Measurements from ENCODE around the gene ADARB1.
"Not testable (repeated sequence)": the region's sequence is repeated elsewhere in the genome, so short reads cannot be mapped to it uniquely, and the experiment has no call there.

The ADARB1 gene

GRCh38 chr21:45117314-45117713, 42.9 kb downstream of the ADARB1 start:
- no peak for DNase-seq (ENCODE audit: low spot score)

- no peak for DNase-seq (ENCODE audit: low spot score)
These were observed 43.7 kb downstream of the ADARB1 start for GRCh38 chr21:45118099-45118498.

DNA sequence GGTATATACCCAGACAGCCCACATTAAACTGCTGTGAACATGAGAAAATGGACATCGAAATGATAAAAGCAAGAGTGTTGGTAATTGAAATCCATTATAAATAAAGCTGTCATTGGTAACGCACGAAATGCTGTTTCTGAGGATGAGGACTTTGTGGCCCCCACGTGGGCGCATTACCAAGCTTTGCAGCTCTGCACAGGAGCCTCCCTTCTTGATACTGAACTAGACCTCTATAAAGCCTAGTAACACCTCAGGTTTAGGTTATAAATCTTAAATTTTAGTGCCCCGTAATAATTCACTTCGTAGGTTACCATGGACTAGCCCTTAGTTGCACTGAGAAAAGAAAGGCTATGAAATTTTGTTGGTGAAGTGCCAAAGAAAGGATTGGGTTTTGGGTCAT, 45.4 kb downstream of the ADARB1 start:
- no peak for DNase-seq (ENCODE audit: low spot score)

DNA sequence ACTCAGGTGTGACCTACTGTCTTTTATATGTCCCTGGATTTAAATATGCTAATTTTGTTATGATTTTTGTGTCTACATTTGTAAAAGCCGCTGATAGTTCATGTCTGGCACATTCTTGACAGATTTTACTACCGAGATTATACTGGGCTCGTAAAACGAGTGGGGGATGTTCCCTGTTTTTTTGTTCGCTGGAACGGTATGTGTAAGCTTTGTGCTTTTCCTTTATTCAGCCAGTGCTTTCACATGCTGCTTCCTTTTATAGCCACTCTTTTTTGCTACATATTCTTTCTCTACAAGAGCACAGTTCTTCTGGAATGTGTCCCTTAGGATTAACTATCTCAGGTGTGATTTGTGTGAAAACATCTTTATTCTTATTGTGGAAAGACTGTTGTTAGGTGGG, 46.6 kb downstream of the ADARB1 start:
- DNase-seq (ENCODE audit: low spot score): no peak

DNA sequence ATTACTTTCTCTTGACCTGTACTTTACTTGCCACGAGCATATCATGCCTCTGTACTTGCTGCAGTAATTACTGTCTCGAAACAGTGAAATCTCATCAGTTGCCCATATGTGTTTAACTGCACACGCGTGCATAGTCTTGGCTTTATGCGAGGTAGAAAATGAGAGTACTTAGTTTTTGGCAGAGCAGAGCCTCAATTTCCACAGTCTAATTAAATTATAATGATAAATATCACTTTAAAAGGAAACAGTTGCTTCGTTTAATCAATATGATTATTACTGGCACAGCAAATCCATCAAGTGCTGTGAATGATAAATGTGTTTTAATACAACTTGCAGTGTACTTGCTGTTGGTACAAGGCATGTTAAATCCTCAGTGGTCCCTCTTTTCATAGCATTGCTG, 47.6 kb downstream of the ADARB1 start:
- no peak for DNase-seq (ENCODE audit: low spot score)

GRCh38 chr21:45122432-45123132, 48.2 kb downstream of the ADARB1 start:
- DNase-seq (ENCODE audit: low spot score): no peak

GRCh38 chr21:45123440-45123839, 49.1 kb downstream of the ADARB1 start:
- no peak for DNase-seq (ENCODE audit: low spot score)

DNA sequence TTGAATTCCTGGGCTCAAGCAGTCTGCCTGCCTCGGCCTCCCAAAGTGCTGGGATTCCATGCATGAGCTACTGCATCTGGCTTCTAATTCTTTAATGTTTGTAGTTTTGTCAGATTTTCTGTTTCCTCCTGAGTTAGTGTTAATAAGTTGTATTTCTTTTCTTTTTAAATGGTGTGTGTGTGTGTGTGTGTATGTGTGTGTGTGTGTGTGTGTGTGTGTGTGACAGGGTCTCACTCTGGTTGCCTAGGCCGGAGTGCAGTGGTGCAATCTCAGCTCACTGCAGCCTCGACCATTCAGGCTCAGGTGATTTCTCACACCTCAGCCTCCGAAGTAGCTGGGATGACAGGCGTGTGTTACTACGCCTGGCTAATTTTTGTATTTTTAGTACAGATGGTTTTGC, 50.2 kb downstream of the ADARB1 start:
- no peak for DNase-seq (ENCODE audit: low spot score)

DNA sequence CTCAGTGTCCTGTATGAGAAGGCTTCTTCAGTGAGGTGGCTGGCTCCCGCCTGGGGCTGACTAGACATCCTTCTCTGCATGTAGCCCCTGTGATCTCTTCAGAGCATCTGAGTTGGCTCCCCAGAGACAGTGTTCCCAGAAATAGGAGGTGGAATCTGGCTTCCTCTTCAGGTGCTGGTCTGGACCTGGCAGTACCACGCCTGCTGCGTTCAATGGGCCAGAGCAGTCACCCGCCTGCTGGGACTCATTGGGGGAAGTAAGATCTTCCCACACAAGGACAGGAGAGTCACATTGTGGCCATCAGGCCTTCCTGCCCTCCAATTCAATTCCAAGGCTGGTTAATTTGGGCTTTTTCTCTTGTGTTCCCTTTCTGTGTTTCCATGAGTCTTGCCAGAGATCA, 51.0 kb downstream of the ADARB1 start:
- DNase-seq (ENCODE audit: low spot score): no peak

DNA sequence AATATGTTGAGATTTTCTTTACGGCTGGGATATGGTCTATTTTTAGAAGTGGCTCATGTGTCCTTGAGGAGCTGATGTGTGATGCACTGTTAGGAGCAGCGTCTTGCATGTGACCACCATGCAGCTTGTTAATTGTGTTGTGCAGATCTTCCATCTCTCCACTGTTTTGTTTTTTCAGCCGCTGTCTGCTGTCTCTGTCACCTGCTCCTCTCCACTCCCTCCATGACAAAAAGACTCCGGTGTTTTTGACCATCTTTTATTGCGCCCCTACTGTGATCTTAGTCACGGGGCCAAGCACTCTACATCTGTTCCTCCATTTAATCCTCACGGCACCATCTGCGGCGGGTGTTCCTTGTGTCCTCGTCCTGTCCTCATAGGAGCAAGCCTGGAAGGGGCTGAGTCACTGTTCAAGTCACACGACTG, 51.8 kb downstream of the ADARB1 start:
- DNase-seq (ENCODE audit: low spot score): no peak

DNA sequence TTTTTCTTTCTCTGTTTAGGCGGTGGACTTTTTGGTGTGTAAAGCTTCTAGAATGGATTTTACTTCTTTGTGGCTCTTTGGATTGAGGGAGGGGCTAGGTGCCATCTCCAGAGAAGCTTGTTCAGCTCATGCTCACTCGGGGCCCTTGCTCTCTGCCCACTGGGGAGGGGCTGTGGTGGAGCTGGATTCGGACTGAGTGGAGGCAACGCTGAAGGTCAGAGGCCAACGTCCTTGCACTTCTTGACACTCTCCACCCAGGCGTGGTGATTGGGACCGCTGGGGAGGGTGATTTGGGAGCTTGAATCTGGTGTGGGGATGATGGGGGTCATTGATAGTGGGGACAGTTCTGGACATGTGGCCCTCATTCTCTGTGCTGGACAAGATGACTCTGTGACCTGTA, 52.6 kb downstream of the ADARB1 start:
- no peak for DNase-seq (ENCODE audit: low spot score)

GRCh38 chr21:45127937-45128336, 53.6 kb downstream of the ADARB1 start:
- DNase-seq (ENCODE audit: low spot score): no peak

DNA sequence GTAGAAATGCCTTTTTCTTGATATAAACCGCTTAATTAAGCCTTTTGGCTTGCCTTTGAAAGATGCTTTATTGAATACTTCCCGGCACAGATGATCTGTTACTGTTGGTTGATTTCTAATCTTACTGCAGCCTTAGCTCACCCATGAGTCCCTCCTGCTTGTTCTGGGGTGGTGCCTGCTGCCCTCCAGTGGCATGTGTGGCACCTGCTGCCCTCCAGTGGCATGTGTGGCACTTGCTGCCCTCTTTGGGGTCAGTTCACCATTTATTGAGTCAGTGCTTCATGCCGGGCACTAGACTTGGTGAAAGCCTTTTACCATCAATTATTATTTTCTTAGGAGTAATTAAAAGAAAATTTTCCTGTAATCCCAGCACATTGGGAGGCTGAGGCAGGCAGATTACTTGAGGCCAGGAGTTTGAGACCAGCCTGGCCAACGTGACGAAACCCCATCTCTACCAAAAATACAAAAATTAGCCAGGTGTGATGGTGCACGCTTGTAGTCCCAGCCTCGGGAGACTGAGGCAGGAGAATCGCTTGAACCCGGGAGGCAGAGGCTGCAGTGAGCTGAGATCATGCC, 54.3 kb downstream of the ADARB1 start:
- DNase-seq (ENCODE audit: low spot score): peak; percentile 60

DNA sequence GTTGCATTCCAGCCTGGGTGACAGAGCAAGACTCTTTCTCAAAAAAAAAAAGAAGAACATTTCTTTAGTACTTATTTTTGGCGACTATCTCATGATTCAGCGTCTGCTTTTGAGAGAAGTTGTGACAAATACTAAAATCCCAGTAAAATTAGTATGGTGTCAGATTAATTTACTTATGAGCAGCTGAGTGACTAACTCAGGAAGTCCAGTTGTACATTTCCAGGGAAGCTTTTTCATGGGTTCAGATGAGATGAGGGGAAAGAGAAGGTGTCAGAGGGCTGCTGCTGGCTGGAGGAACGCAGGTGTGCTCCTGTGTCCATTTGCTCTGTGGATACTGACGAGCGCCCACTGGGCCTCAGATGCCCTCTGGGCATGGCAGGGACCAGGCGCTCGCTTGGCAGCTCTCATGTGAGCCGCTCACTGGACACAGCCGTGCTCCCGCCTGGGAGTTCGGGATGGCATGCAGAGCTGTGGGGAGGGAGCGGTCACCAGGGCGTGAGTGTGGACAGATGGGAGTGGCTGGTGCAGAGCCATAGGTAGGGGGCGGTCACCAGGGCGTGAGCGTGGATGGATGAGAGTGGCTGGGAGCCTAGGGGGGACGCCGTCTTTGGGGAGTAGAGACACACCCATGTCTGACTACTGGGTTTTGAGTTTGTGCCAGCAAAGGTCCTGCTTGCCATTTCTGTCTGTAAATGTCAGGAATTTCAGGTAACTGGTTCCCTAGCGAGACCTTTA, 55.0 kb downstream of the ADARB1 start:
- no peak for DNase-seq (ENCODE audit: low spot score)

DNA sequence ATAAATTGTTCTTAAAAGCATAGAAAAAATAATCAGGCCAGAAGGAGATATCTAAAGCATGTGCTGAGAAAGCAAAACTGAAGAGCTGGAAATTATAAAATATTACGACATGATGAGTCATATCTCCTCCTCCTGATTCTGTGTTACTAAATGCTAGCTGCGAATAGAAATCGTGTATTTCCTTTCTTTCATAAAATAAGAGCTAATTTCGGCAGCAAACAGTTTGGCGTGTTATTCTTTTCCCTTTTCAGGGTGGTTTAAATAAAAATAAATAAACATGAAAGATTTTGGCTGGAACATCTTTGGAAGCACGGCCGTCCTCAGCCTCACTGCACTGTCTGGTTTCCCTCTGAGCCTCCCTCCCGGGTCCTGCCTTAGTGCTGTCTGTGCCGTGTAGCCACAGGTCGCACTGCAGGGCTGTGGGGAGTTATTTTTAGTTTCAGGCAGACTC, 56.0 kb downstream of the ADARB1 start:
- peak; percentile 39 for DNase-seq (ENCODE audit: low spot score)

GRCh38 chr21:45131537-45131999, 57.2 kb downstream of the ADARB1 start:
- no peak for DNase-seq (ENCODE audit: low spot score)

GRCh38 chr21:45132841-45133573, 58.6 kb downstream of the ADARB1 start:
- no peak for DNase-seq (ENCODE audit: low spot score)

- DNase-seq (ENCODE audit: low spot score): not testable (repeated sequence)
These were observed 59.3 kb downstream of the ADARB1 start for GRCh38 chr21:45133574-45134278.

DNA sequence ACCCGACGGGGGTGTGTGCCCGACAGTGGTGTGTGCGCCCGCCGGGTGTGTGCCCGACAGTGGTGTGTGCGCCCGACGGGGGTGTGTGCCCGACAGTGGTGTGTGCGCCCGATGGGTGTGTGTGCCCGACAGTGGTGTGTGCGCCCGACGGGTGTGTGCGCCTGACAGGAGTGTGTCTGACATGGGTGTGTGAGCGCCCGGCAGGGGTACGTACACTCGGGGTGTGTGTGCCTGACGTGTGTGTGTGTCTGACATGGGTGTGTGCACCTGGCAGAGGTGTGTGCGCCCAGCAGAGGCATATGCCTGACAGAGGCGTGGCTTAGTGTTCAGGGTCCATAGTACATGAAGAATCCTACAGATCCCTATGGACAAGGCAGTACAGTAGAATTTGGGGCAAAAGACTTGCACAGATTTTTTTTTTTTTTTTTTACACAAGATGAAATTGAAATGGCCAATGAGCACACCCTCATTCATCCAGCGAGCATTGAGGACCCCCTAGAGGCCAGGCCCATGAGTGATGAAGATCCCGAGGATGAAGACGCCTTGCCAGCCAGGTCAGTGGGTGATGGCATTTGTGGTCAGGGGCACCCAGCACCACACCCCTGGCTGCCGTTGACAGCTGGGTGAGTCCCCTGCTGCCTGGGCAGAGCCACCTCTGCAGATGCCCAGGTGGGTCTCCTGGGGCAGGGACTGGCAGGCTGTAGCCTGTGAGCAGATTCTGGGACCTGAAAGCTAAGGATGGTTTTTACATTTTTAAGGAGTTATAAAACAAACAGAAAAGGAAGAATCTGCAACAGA, 60.1 kb downstream of the ADARB1 start:
- DNase-seq (ENCODE audit: low spot score): no peak

DNA sequence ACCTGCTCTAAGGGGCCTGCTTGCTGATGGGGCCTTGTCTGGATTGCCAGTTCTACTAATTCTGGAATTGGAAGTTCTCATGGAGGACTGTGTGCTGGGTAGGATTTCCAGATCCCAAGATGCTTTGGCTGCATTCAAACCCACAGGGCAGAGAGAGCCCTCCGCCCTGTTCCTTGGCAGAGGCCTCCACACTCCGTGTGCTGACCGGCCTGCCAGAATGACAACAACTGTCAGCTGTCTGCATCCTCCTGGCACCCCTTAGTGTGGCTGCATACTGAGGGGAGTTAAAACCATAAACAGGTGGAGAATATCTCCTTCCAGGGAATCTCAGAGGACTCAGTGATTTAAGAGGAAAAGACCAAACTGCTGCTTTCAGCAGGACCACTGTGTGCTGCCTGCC, 60.7 kb downstream of the ADARB1 start:
- no peak for DNase-seq (ENCODE audit: low spot score)

- DNase-seq (ENCODE audit: low spot score): no peak
These were observed 61.5 kb downstream of the ADARB1 start for GRCh38 chr21:45135868-45136267.

All from putamen (tissue), 1 donor.